Liver (tissue), 3 donors: ENCODE results near the gene KPNB1.

Experiments
- CTCF ChIP-seq: fragments of 150-350 bp; IDR thresholded peaks from 2 replicates; pipeline ENCODE4 v1.5.1; 2017; ENCODE audit warnings: improper control_type of control experiment, low read depth, low read length; ENCODE audit not compliant: missing input control
- EGR1 ChIP-seq, 2 donors: IDR thresholded peaks; 2 replicates each; pipeline ENCODE4 v1.6.1; 2016 to 2018; ENCODE audit warnings: antibody characterized with exemption in 2 of 2, low read depth in 2 of 2
- HNF4A ChIP-seq, 2 donors: conservative IDR thresholded peaks; 2 replicates each; pipeline ENCODE4 v1.6.1; 2016; ENCODE audit warnings: antibody characterized with exemption in 2 of 2, mild to moderate bottlenecking in 2 of 2
- JUND ChIP-seq, 2 donors: IDR thresholded peaks; 2 replicates each; pipeline ENCODE4 v1.6.1; 2016; ENCODE audit warnings: antibody characterized with exemption in 2 of 2
- MAX ChIP-seq: IDR thresholded peaks from 2 replicates; pipeline ENCODE4 v1.6.1; 2016; ENCODE audit warnings: antibody characterized with exemption
- RAD21 ChIP-seq, 2 donors: IDR thresholded peaks; 2 replicates each; pipeline ENCODE4 v1.6.1; 2016; ENCODE audit warnings: antibody characterized with exemption in 2 of 2, mild to moderate bottlenecking in 2 of 2
- REST ChIP-seq: IDR thresholded peaks from 2 replicates; pipeline ENCODE4 v1.6.1; 2016; ENCODE audit warnings: antibody characterized with exemption, mild to moderate bottlenecking
- SP1 ChIP-seq: IDR thresholded peaks from 2 replicates; pipeline ENCODE4 v1.6.1; 2018; ENCODE audit warnings: antibody characterized with exemption, mild to moderate bottlenecking
- donor health status: healthy.
- donor health status: healthy.

- TF ChIP-seq CTCF (no peak), EGR1 (IDR thresholded peaks at IDR 0.05; ENCODE audit: low read depth in 2 of 2) (no peak), RAD21 (IDR thresholded peaks at IDR 0.05) (no peak), SP1 (no peak), JUND (IDR thresholded peaks at IDR 0.05) (no peak), MAX (no peak), REST (no peak), HNF4A (conservative IDR thresholded peaks at IDR 0.05) (no peak)
These were observed 9.6 kb upstream of the KPNB1 start for GRCh38 chr17:47640076-47640475.
